Mesendoderm (in vitro differentiated cells): ENCODE measurements around the gene OR1S2.

Source experiments
- DNase-seq: peaks from one replicate; pipeline ENCODE4 v3.0.0; 2013
- H2AK5ac ChIP-seq: 2 replicates; pipeline ENCODE4 v1.6.1; 2013; ENCODE audit warnings: low read length, inconsistent platforms
- H2BK120ac ChIP-seq: 2 replicates; pipeline ENCODE4 v1.6.1; 2013; ENCODE audit warnings: low read depth, mild to moderate bottlenecking, low read length, moderate library complexity, mixed read lengths
- H2BK15ac ChIP-seq: replicated peaks from 2 replicates; pipeline ENCODE4 v1.6.1; 2013; ENCODE audit warnings: low read depth, mild to moderate bottlenecking, moderate library complexity
- H2BK5ac ChIP-seq: 2 replicates; pipeline ENCODE4 v1.6.1; 2013; ENCODE audit warnings: low read length, inconsistent platforms
- H3K18ac ChIP-seq: 2 replicates; pipeline ENCODE4 v1.6.1; 2013; ENCODE audit warnings: mild to moderate bottlenecking, low read length, mixed read lengths
- H3K23ac ChIP-seq: one replicate; pipeline ENCODE4 v1.6.1; 2013; ENCODE audit warnings: low read length
- H3K27ac ChIP-seq: 2 replicates; pipeline ENCODE4 v1.5.1; 2013; ENCODE audit warnings: low read depth, mild to moderate bottlenecking, inconsistent platforms, low read length, moderate library complexity
- H3K27me3 ChIP-seq: 2 replicates; pipeline ENCODE4 v1.6.1; 2013; ENCODE audit warnings: low read length, control low read depth, mild to moderate bottlenecking, inconsistent platforms; ENCODE audit not compliant: insufficient read depth, poor library complexity
- H3K36me3 ChIP-seq: 2 replicates; pipeline ENCODE4 v1.6.1; 2013; ENCODE audit warnings: low read length, inconsistent platforms; ENCODE audit not compliant: control insufficient read depth, insufficient read depth
- H3K4ac ChIP-seq: one replicate; pipeline ENCODE4 v1.6.1; 2013; ENCODE audit warnings: low read depth, mild to moderate bottlenecking, low read length, moderate library complexity
- H3K4me1 ChIP-seq: 2 replicates; pipeline ENCODE4 v1.6.1; 2013; ENCODE audit warnings: low read depth, low read length, inconsistent platforms; ENCODE audit not compliant: control insufficient read depth
- H3K4me2 ChIP-seq: 2 replicates; pipeline ENCODE4 v1.6.1; 2013; ENCODE audit warnings: low read length
- H3K4me3 ChIP-seq: 2 replicates; pipeline ENCODE4 v1.5.1; 2013; ENCODE audit warnings: mild to moderate bottlenecking, low read length
- H3K56ac ChIP-seq: one replicate; pipeline ENCODE4 v1.6.1; 2013; ENCODE audit warnings: low read length
- H3K79me1 ChIP-seq: 2 replicates; pipeline ENCODE4 v1.6.1; 2013; ENCODE audit warnings: low read length, inconsistent platforms
- H3K79me2 ChIP-seq: 2 replicates; pipeline ENCODE4 v1.6.1; 2013; ENCODE audit warnings: mild to moderate bottlenecking, low read length; ENCODE audit not compliant: control insufficient read depth, insufficient read depth
- H3K9ac ChIP-seq: 2 replicates; pipeline ENCODE4 v1.6.1; 2013; ENCODE audit warnings: low read length, inconsistent platforms
- H4K5ac ChIP-seq: one replicate; pipeline ENCODE4 v1.6.1; 2013; ENCODE audit warnings: low read length
- H4K8ac ChIP-seq: one replicate; pipeline ENCODE4 v1.6.1; 2013; ENCODE audit warnings: low read depth, mild to moderate bottlenecking, control low read depth, low read length, moderate library complexity
- WGBS: extraction: QIAGEN DNeasy Blood & Tissue Kit; methylation state at CpG from one replicate; pipeline ENCODE4 v1.1.7; 2013; ENCODE audit warnings: low lambda C conversion rate, missing lambda C conversion rate; ENCODE audit not compliant: insufficient coverage; ENCODE audit errors: extremely low coverage; 5-methylcytosine and 5-hydroxymethylcytosine counted together

The OR1S2 gene

GRCh38 chr11:58199271-58199670 lies 4.7 kb downstream of the OR1S2 start:
- no peak overlapping the region for H3K4ac ChIP-seq
- H2BK120ac ChIP-seq, result no peak overlapping the region
- H3K4me1 ChIP-seq, result no peaks in the 10 kb centered on the region
- H3K79me2 ChIP-seq, result no peaks in the 10 kb centered on the region
- H3K23ac ChIP-seq, result no peak overlapping the region
- no peak overlapping the region for H3K4me3 ChIP-seq
- no peak overlapping the region for H2BK15ac ChIP-seq
- no CpG with 5 or more reads among the region's 1 CpG for WGBS
- H3K56ac ChIP-seq, result no peak overlapping the region
- H2AK5ac ChIP-seq, result no peak overlapping the region
- H4K5ac ChIP-seq, result no peak overlapping the region
- no peaks in the 10 kb centered on the region for H3K36me3 ChIP-seq
- no peaks in the 10 kb centered on the region for H3K27me3 ChIP-seq
- no peak overlapping the region for H3K4me2 ChIP-seq
- H3K9ac ChIP-seq, result no peak overlapping the region
- H3K27ac ChIP-seq, result no peak overlapping the region
- no peaks in the 10 kb centered on the region for H3K79me1 ChIP-seq
- H3K18ac ChIP-seq, result no peak overlapping the region
- no peak overlapping the region for H4K8ac ChIP-seq
- H2BK5ac ChIP-seq, result no peak overlapping the region
- no peak for DNase-seq

- Histone ChIP-seq H3K4me1 (no peaks in the 10 kb centered on the region), H3K36me3 (no peaks in the 10 kb centered on the region), H3K79me1 (no peaks in the 10 kb centered on the region), H3K27me3 (no peaks in the 10 kb centered on the region), H3K4ac (no peak overlapping the region), H4K5ac (no peak overlapping the region), H3K4me2 (no peak overlapping the region), H2BK5ac (no peak overlapping the region), H3K23ac (no peak overlapping the region), H3K9ac (no peak overlapping the region), H2BK120ac (no peak overlapping the region), H3K4me3 (no peak overlapping the region), H3K56ac (no peak overlapping the region), H3K27ac (no peak overlapping the region), H3K18ac (no peak overlapping the region), H2BK15ac (no peak overlapping the region), H3K79me2 (no peaks in the 10 kb centered on the region), H4K8ac (no peak overlapping the region), H2AK5ac (no peak overlapping the region)
- no peak for DNase-seq
- no CpG with 5 or more reads among the region's 2 CpGs for WGBS
These were observed 8.0 kb downstream of the OR1S2 start for GRCh38 chr11:58195939-58196338.

GRCh38 chr11:58193391-58193790 lies 10.6 kb downstream of the OR1S2 start:
- Histone ChIP-seq H3K79me1 (no peaks in the 10 kb centered on the region), H3K9ac (no peak overlapping the region), H3K23ac (no peak overlapping the region), H3K36me3 (no peaks in the 10 kb centered on the region), H3K4me2 (no peak overlapping the region), H3K27me3 (no peaks in the 10 kb centered on the region), H3K18ac (no peak overlapping the region), H3K56ac (no peak overlapping the region), H3K4ac (no peak overlapping the region), H2AK5ac (no peak overlapping the region), H2BK5ac (no peak overlapping the region), H4K5ac (no peak overlapping the region), H3K4me3 (no peak overlapping the region), H3K79me2 (no peaks in the 10 kb centered on the region), H4K8ac (no peak overlapping the region), H3K27ac (no peak overlapping the region), H3K4me1 (no peaks in the 10 kb centered on the region), H2BK15ac (no peak overlapping the region), H2BK120ac (no peak overlapping the region)
- no peak for DNase-seq

DNA sequence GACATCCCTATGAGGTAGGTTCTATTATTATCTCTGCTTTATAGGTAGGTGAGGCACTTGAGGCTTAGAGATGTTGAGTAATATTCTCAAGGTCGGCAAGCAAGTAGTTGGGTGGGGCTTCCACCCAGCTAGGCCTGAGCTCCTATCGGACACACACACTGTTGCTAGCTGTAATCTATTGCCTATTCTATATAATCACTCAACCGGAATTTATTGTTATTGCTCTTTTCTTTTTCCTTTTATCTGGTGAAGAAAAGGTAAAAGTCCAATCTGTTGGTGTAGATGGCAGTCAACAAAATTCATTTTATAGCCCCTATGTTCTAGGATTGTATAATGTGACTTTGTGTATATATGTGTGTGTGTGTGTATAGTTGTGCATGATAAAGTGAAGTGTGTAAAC lies 11.7 kb downstream of the OR1S2 start:
- Histone ChIP-seq H3K4ac (no peak overlapping the region), H2BK120ac (no peak overlapping the region), H2BK15ac (no peak overlapping the region), H3K9ac (no peak overlapping the region), H3K4me2 (no peak overlapping the region), H3K56ac (no peak overlapping the region), H4K8ac (no peak overlapping the region), H3K27me3 (no peaks in the 10 kb centered on the region), H3K4me3 (no peak overlapping the region), H2BK5ac (no peak overlapping the region), H3K27ac (no peak overlapping the region), H3K36me3 (no peaks in the 10 kb centered on the region), H4K5ac (no peak overlapping the region), H3K79me2 (no peaks in the 10 kb centered on the region), H3K79me1 (no peaks in the 10 kb centered on the region), H2AK5ac (no peak overlapping the region), H3K18ac (no peak overlapping the region), H3K4me1 (no peaks in the 10 kb centered on the region), H3K23ac (no peak overlapping the region)
- no peak for DNase-seq
- WGBS, result no CpG with 5 or more reads among the region's 3 CpGs

GRCh38 chr11:58188770-58189169 lies 15.2 kb downstream of the OR1S2 start, which contains the start of gene OR9Q2:
Gene OR9Q2 (plus strand): TSS chr11:58189070. CDS start chr11:58190491, 1,421 bp downstream.
- H2BK120ac ChIP-seq, result no peak within 1 kb of the TSS
- no peaks in the 10 kb centered on the region for H3K79me1 ChIP-seq
- no CpG with 5 or more reads among the region's 2 CpGs for WGBS

DNA sequence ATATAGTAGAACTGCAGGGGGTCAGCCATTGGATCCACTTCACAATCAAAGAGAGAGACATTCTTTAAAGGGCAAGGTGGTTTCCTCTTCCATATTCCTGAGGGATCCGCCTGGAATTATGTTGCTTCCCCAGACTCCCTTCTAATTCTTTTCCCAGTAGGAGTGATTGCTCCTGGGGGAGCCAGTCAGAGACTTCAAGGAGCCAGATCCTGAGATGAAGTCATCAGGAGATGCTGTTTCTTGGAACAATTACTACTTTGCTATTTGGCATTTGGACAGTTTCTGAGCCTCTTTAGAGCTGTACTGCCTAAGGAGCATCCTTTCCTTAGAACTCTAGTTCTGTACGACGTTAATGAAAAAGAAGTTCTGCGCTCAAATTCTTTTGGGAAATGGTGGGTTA lies 17.0 kb downstream of the OR1S2 start:
- Histone ChIP-seq H2BK120ac (no peak overlapping the region), H3K18ac (no peak overlapping the region), H2BK15ac (no peak overlapping the region), H3K4ac (no peak overlapping the region), H3K79me2 (no peaks in the 10 kb centered on the region), H2AK5ac (no peak overlapping the region), H3K23ac (no peak overlapping the region), H4K8ac (no peak overlapping the region), H3K4me3 (no peak overlapping the region), H3K9ac (no peak overlapping the region), H2BK5ac (no peak overlapping the region), H3K4me2 (no peak overlapping the region), H3K56ac (no peak overlapping the region), H3K27ac (no peak overlapping the region), H3K36me3 (no peaks in the 10 kb centered on the region), H4K5ac (no peak overlapping the region), H3K4me1 (no peaks in the 10 kb centered on the region), H3K27me3 (no peaks in the 10 kb centered on the region), H3K79me1 (no peaks in the 10 kb centered on the region)
- no peak for DNase-seq
- WGBS, result no CpG with 5 or more reads among the region's 4 CpGs

More at GRCh38 chr11:58188770-58189169, 15.2 kb downstream of the OR1S2 start, which contains the start of gene OR9Q2:
- no peak for DNase-seq
- Histone ChIP-seq H2BK5ac (no peak within 1 kb of the TSS), H3K79me2 (no peaks in the 10 kb centered on the region), H3K18ac (no peak within 1 kb of the TSS), H2BK15ac (no peak within 1 kb of the TSS), H4K5ac (no peak within 1 kb of the TSS), H3K4me2 (no peak within 1 kb of the TSS), H3K56ac (no peak within 1 kb of the TSS), H3K4me3 (no peak within 1 kb of the TSS), H3K27me3 (no peaks in the 10 kb centered on the region), H3K36me3 (no peaks in the 10 kb centered on the region), H3K9ac (no peak within 1 kb of the TSS), H4K8ac (no peak within 1 kb of the TSS), H3K4ac (no peak within 1 kb of the TSS), H3K27ac (no peak within 1 kb of the TSS), H3K4me1 (no peaks in the 10 kb centered on the region), H3K23ac (no peak within 1 kb of the TSS), H2AK5ac (no peak within 1 kb of the TSS)
